ENCODE results near the gene PCDHGB4. TPM values are rescaled to one million over a fixed set of nuclear protein-coding genes. Genes with fewer than 3 reads are reported as not detected.

The PCDHGB4 gene
- total and polyA plus RNA-seq, 10 of the 15 experiments (the other 5 are each of a cell fraction or from before 2014, with no cell fraction given): 0.02 to 0.20 (median 0.04) TPM; not detected in 4

DNA sequence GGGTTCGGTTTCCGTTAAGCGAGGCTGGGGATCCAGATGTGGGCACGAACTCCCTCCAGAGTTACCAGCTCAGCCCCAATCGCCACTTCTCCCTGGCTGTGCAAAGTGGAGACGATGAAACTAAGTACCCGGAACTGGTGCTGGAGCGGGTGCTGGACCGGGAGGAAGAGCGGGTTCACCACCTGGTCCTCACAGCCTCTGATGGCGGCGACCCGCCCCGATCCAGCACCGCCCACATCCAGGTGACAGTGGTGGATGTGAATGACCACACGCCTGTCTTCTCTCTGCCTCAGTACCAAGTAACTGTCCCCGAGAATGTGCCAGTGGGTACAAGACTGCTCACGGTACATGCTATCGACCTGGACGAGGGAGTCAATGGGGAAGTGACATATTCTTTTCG lies 4.2 kb upstream of the PCDHGB4 start (continued):
- TF ChIP-seq BACH1 (IDR thresholded peaks at IDR 0.05; ENCODE audit: borderline replicate concordance): no peak

DNA sequence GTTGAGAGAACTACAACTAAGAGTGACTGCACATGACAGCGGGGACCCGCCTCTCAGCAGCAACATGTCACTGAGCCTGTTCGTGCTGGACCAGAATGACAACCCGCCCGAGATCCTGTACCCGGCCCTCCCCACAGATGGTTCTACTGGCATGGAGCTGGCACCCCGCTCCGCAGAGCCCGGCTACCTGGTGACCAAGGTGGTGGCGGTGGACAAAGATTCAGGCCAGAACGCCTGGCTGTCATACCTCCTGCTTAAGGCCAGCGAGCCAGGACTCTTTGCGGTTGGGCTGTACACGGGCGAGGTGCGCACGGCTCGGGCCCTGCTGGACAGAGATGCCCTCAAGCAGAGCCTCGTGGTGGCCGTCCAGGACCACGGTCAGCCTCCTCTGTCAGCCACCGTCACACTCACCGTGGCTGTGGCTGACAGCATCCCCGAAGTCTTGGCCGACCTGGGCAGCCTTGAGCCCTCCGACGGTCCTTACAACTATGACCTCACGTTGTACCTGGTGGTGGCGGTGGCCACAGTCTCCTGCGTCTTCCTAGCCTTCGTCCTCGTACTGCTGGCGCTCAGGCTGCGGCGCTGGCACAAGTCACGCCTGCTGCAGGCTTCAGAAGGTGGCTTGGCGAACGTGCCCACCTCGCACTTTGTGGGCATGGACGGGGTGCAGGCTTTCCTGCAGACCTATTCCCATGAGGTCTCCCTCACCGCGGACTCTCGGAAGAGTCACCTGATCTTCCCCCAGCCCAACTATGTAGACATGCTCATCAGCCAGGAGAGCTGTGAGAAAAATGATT lies 2.8 kb upstream of the PCDHGB4 start:
- in situ Hi-C loops (cut with MboI) (no loop called here), intact Hi-C loops (cut with micrococcal nuclease; ENCODE audit: unreplicated experiment) (no loop called here)
- H3K9me3 ChIP-seq (replicated peaks; ENCODE audit: control insufficient read depth, insufficient read depth, low read length): peaks cover 5% of the 10 kb centered on the region; the same call in 2 of the 3 replicates
- SMC1A ChIA-PET (ENCODE audit: uncharacterized antibody, unreplicated experiment): no interaction called here
- TF ChIP-seq RAD21 (IDR thresholded peaks at IDR 0.05; ENCODE audit: insufficient read depth, low read depth, low read length): no peak
- TF ChIP-seq NR2F1 (conservative IDR thresholded peaks at IDR 0.05): no peak
- TF ChIP-seq, protein P1, sequence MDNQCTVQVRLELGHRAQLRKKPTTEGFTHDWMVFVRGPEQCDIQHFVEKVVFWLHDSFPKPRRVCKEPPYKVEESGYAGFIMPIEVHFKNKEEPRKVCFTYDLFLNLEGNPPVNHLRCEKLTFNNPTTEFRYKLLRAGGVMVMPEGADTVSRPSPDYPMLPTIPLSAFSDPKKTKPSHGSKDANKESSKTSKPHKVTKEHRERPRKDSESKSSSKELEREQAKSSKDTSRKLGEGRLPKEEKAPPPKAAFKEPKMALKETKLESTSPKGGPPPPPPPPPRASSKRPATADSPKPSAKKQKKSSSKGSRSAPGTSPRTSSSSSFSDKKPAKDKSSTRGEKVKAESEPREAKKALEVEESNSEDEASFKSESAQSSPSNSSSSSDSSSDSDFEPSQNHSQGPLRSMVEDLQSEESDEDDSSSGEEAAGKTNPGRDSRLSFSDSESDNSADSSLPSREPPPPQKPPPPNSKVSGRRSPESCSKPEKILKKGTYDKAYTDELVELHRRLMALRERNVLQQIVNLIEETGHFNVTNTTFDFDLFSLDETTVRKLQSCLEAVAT (IDR thresholded peaks at IDR 0.05): no peak
- TF ChIP-seq ZNF24 (IDR thresholded peaks at IDR 0.05): no peak
- TF ChIP-seq, protein P2, sequence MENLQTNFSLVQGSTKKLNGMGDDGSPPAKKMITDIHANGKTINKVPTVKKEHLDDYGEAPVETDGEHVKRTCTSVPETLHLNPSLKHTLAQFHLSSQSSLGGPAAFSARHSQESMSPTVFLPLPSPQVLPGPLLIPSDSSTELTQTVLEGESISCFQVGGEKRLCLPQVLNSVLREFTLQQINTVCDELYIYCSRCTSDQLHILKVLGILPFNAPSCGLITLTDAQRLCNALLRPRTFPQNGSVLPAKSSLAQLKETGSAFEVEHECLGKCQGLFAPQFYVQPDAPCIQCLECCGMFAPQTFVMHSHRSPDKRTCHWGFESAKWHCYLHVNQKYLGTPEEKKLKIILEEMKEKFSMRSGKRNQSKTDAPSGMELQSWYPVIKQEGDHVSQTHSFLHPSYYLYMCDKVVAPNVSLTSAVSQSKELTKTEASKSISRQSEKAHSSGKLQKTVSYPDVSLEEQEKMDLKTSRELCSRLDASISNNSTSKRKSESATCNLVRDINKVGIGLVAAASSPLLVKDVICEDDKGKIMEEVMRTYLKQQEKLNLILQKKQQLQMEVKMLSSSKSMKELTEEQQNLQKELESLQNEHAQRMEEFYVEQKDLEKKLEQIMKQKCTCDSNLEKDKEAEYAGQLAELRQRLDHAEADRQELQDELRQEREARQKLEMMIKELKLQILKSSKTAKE (IDR thresholded peaks at IDR 0.05; ENCODE audit: low read depth, poor library complexity, severe bottlenecking): no peak
- TF ChIP-seq SUZ12 (IDR thresholded peaks at IDR 0.05; ENCODE audit: unreplicated experiment): no peak
- TF ChIP-seq ASH2L (IDR thresholded peaks at IDR 0.05; ENCODE audit: borderline replicate concordance, low read depth): no peak
- no peak for TF ChIP-seq SMC3 (IDR thresholded peaks at IDR 0.05; ENCODE audit: borderline replicate concordance, low read length)
- 95% methylated on average over 43 of the region's 43 CpGs for WGBS (ENCODE audit: insufficient coverage, insufficient replicate concordance, low lambda C conversion rate, missing lambda C conversion rate)
- POLR2A ChIA-PET: no interaction called here
- ATAC-seq: no peak
- no peak overlapping the region for H3K4me3 ChIP-seq
- H3K4me2 ChIP-seq (ENCODE audit: control insufficient read depth, insufficient read depth): no peak overlapping the region
- no peaks in the 10 kb centered on the region for H3K27me3 ChIP-seq (replicated peaks in 1 of 2; ENCODE audit: control insufficient read depth in 2 of 2, insufficient read depth in 2 of 2, low read length in 1 of 2)
- no peaks in the 10 kb centered on the region for H4K20me1 ChIP-seq (ENCODE audit: control insufficient read depth, insufficient read depth)
- no peak for DNase-seq (ENCODE audit: low read depth, low spot score)
- H3K36me3 ChIP-seq (ENCODE audit: control insufficient read depth in 2 of 2, insufficient read depth in 2 of 2, low read length in 1 of 2): no peaks in the 10 kb centered on the region
- no peaks in the 10 kb centered on the region for H3K4me1 ChIP-seq (ENCODE audit: control insufficient read depth, insufficient read depth, low read length)
- H2AFZ ChIP-seq (ENCODE audit: control insufficient read depth, low read depth, low read length): no peak overlapping the region
- H3K27ac ChIP-seq (ENCODE audit: control insufficient read depth, insufficient read depth): no peak overlapping the region
- no TSS peak for BruUV-seq (replicated peaks)
- no peak for FAIRE-seq
- RAD21 ChIA-PET (ENCODE audit: unreplicated experiment): no interaction called here
- no peaks in the 10 kb centered on the region for H3K79me2 ChIP-seq (ENCODE audit: control insufficient read depth, insufficient read depth, low read length)
- CTCF ChIA-PET: no interaction called here
- no peak overlapping the region for H3K9ac ChIP-seq (ENCODE audit: control insufficient read depth, insufficient read depth, low read length)

Measured in GM12878 (cell line).